Keratinocyte (primary cell): ENCODE results near the gene TGFBI.

ENCODE experiments used
- CTCF ChIP-seq, 3 experiments: IDR thresholded peaks in 1 of 3; conservative IDR thresholded peaks in 1 of 3; optimal IDR thresholded peaks in 1 of 3; 2 replicates in 2 of 3; 3 replicates in 1 of 3; pipeline versions ENCODE3 to v1.5.1; 2011; ENCODE audit warnings: low read length in 3 of 3, mild to moderate bottlenecking in 3 of 3, moderate library complexity in 2 of 3, control low read depth in 1 of 3, inconsistent platforms in 1 of 3; ENCODE audit not compliant: insufficient read depth in 2 of 3; ENCODE audit errors: extremely low read depth in 1 of 3
- EZH2 ChIP-seq: IDR thresholded peaks from one replicate; pipeline ENCODE4 v1.6.1; 2012; ENCODE audit warnings: inconsistent platforms, mild to moderate bottlenecking, low read length, moderate library complexity

GRCh38 chr5:136030956-136031611 lies 2.3 kb downstream of the TGFBI start:
- TF ChIP-seq CTCF (optimal IDR thresholded peaks at IDR 0.05 in 1 of 3, IDR thresholded peaks at IDR 0.05 in 1 of 3, conservative IDR thresholded peaks at IDR 0.05 in 1 of 3; ENCODE audit: extremely low read depth in 1 of 3, insufficient read depth in 2 of 3, low read length in 3 of 3) (no peak), EZH2 (no peak)
